Measurements from ENCODE around the gene P4HB. TPM values are rescaled to one million over a fixed set of nuclear protein-coding genes. Genes with fewer than 3 reads are reported as not detected.

Gene P4HB
- total and polyA plus RNA-seq, 4 donors: 143 to 443 (median 283) TPM

DNA sequence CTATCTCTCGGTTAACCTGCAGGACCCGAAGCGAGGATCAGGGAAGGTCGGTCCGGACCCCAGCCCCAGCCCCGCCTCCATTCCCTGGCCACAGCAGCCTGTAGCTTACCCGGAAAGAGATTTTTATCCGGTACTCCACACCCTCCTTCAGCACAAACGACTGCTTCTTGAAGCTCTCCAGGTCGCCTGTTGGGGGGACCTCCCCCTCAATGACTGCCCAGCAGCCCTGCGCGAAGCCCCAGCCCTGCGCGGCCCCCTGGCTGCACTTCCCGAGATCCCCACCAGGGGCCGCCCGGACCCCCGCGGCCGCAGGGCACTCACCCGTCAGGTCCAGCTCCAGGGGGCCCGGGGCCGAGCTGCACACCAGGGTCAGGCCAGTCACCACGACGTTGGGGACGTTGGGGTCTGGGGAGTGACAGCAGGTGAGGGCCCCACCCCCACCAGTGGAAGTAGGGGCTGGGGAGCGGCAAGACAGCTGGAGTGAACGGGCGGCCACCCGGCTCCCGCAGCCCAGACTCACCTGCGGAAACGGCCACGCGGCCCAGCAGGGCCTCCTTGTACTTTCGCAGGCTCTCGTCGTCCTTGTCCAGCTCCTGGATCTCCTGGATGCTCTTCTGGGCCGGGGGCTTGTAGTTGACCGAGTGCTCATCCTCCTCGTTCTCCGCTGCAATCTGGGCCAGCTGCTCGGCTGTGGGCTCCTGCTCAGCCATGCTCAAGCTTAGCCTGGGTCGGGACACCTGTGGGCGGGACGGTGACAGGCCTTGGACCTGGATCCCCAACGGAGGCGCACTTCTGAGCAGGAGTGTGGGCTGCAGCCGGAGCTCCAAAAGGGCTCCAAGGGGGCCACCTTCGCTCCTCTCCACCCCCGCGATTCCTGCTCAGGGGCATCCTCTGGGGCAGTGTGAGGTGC, 9.1 kb upstream of the P4HB start:
- peak overlapping the region; percentile 82 for H3K27ac ChIP-seq (ENCODE audit: low read depth, low read length)
- H3K9me3 ChIP-seq (ENCODE audit: control insufficient read depth, insufficient read depth, low read length): no peaks in the 10 kb centered on the region
- peak in 2 of 6 donors; percentile 22 to 57 for DNase-seq (ENCODE audit: low read depth in 4 of 6, low spot score in 6 of 6)
- H3K36me3 ChIP-seq (ENCODE audit: control insufficient read depth, insufficient read depth, low read length): peaks cover 61% of the 10 kb centered on the region
- H3K4me1 ChIP-seq (ENCODE audit: control insufficient read depth, insufficient read depth, low read length): peaks cover 40% of the 10 kb centered on the region
- H3K4me3 ChIP-seq (ENCODE audit: low read depth, low read length): peak overlapping the region; percentile 73
- WGBS (ENCODE audit: insufficient coverage): 37% methylated on average over 51 of the region's 52 CpGs
- no peaks in the 10 kb centered on the region for H3K27me3 ChIP-seq (ENCODE audit: control insufficient read depth, insufficient read depth, low read length)

GRCh38 chr17:81868674-81869220, 8.4 kb upstream of the P4HB start:
- Histone ChIP-seq H3K27ac (ENCODE audit: low read depth, low read length) (no peak overlapping the region), H3K27me3 (ENCODE audit: control insufficient read depth, insufficient read depth, low read length) (no peaks in the 10 kb centered on the region), H3K4me3 (ENCODE audit: low read depth, low read length) (peak overlapping the region; percentile 17), H3K4me1 (ENCODE audit: control insufficient read depth, insufficient read depth, low read length) (peaks cover 40% of the 10 kb centered on the region), H3K9me3 (ENCODE audit: control insufficient read depth, insufficient read depth, low read length) (no peaks in the 10 kb centered on the region), H3K36me3 (ENCODE audit: control insufficient read depth, insufficient read depth, low read length) (peaks cover 67% of the 10 kb centered on the region)
- DNase-seq (ENCODE audit: low read depth in 4 of 6, low spot score in 6 of 6): peak in 1 of 6 donors; percentile 18
- WGBS (ENCODE audit: insufficient coverage): 75% methylated on average over 24 of the region's 30 CpGs

- H3K4me1 ChIP-seq (ENCODE audit: control insufficient read depth, insufficient read depth, low read length): peaks cover 40% of the 10 kb centered on the region
- 82% methylated on average over 15 of the region's 28 CpGs for WGBS (ENCODE audit: insufficient coverage)
- H3K4me3 ChIP-seq (ENCODE audit: low read depth, low read length): no peak overlapping the region
- H3K27me3 ChIP-seq (ENCODE audit: control insufficient read depth, insufficient read depth, low read length): no peaks in the 10 kb centered on the region
- no peaks in the 10 kb centered on the region for H3K9me3 ChIP-seq (ENCODE audit: control insufficient read depth, insufficient read depth, low read length)
- H3K27ac ChIP-seq (ENCODE audit: low read depth, low read length): no peak overlapping the region
- peaks cover 65% of the 10 kb centered on the region for H3K36me3 ChIP-seq (ENCODE audit: control insufficient read depth, insufficient read depth, low read length)
- no peak for DNase-seq (ENCODE audit: low read depth in 4 of 6, low spot score in 6 of 6)
Observed at GRCh38 chr17:81867991-81868673, 7.8 kb upstream of the P4HB start.

DNA sequence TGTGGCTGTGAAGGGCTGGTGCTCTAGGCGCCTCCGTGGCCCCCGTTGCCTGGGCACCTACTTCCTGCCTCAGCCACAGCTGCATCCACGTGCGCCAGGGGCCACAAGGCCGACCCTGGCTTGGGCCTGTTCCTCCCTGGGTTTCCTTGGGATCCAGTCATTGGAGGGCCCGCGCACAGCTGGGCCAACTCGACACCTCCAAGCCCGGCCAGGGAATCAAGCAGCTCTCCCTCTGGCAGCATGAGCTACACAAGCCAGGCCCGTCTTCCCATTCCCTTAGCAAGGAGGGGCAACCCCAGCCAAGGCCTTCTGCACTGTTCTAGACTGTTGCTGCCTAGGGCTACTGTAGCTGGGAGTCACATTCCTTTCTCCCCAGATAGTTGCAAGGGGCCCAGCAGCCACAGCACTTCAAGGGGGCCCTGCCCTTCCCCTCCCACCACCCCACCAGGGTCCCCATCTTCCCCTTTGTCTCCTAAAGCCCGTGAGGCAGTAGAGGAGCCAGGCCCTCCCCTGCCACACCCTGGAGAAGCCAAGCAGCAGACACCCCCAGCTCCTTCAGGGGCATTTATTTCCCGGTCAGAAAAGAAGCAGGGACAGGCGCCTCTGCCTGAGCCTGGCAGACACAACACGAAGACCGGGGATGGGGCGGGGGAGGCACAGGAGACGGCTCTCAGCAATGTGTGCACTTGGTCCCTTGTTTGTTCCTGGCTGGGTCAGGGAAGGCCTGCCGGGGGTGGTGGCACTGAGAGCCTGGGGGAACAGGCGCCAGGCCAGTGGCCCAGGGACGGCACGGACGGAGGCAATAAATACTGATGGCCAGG, 7.0 kb upstream of the P4HB start:
- Histone ChIP-seq H3K4me1 (ENCODE audit: control insufficient read depth, insufficient read depth, low read length) (peaks cover 39% of the 10 kb centered on the region), H3K9me3 (ENCODE audit: control insufficient read depth, insufficient read depth, low read length) (no peaks in the 10 kb centered on the region), H3K36me3 (ENCODE audit: control insufficient read depth, insufficient read depth, low read length) (peaks cover 65% of the 10 kb centered on the region), H3K4me3 (ENCODE audit: low read depth, low read length) (no peak overlapping the region), H3K27ac (ENCODE audit: low read depth, low read length) (no peak overlapping the region), H3K27me3 (ENCODE audit: control insufficient read depth, insufficient read depth, low read length) (no peaks in the 10 kb centered on the region)
- peak in 1 of 6 donors; percentile 15 for DNase-seq (ENCODE audit: low read depth in 4 of 6, low spot score in 6 of 6)
- 61% methylated on average over 23 of the region's 23 CpGs for WGBS (ENCODE audit: insufficient coverage)

- no peak overlapping the region for H3K27ac ChIP-seq (ENCODE audit: low read depth, low read length)
- H3K9me3 ChIP-seq (ENCODE audit: control insufficient read depth, insufficient read depth, low read length): no peaks in the 10 kb centered on the region
- no peaks in the 10 kb centered on the region for H3K27me3 ChIP-seq (ENCODE audit: control insufficient read depth, insufficient read depth, low read length)
- peaks cover 39% of the 10 kb centered on the region for H3K4me1 ChIP-seq (ENCODE audit: control insufficient read depth, insufficient read depth, low read length)
- no peak for DNase-seq (ENCODE audit: low read depth in 4 of 6, low spot score in 6 of 6)
- H3K4me3 ChIP-seq (ENCODE audit: low read depth, low read length): no peak overlapping the region
- peaks cover 65% of the 10 kb centered on the region for H3K36me3 ChIP-seq (ENCODE audit: control insufficient read depth, insufficient read depth, low read length)
- 87% methylated on average over 10 of the region's 18 CpGs for WGBS (ENCODE audit: insufficient coverage)
Observed at GRCh38 chr17:81866440-81867169, 6.3 kb upstream of the P4HB start.

DNA sequence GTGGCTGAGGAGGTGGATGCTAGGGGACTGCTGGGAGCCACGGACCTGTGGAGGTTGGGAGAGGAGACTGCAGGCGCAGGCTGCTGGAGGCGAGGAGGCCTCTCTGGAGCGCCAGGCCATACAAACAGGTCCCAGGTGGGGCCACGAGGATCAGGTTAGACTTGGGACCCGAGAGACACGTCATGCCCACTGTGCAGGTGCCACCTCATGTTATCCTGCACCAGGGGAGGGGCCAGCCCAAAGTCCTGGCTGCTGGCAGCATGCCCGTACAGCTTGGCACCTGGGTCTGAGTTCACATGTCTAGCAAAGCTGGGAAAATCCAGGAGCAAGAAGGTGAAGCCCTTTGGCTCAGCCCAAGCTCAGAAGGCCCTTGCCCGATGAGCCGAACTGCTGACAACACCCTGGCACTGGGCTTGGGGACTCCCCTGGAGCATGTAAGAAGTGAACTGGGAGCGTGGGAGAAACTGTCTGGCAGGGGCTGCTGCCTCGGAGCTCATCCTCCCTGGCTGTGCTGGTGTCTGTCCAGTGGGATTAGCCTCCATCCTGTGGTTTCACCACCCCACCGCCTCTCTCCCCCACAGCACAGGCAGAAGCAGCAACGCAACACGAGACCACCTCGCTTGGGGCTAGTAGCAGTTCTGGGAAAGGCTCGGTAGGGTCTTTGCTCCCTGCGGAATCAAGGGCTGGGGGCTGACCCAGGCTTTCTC, 5.6 kb upstream of the P4HB start:
- no peak for DNase-seq (ENCODE audit: low read depth in 4 of 6, low spot score in 6 of 6)
- Histone ChIP-seq H3K4me1 (ENCODE audit: control insufficient read depth, insufficient read depth, low read length) (peaks cover 43% of the 10 kb centered on the region), H3K4me3 (ENCODE audit: low read depth, low read length) (no peak overlapping the region), H3K27ac (ENCODE audit: low read depth, low read length) (no peak overlapping the region), H3K27me3 (ENCODE audit: control insufficient read depth, insufficient read depth, low read length) (no peaks in the 10 kb centered on the region), H3K36me3 (ENCODE audit: control insufficient read depth, insufficient read depth, low read length) (peaks cover 65% of the 10 kb centered on the region), H3K9me3 (ENCODE audit: control insufficient read depth, insufficient read depth, low read length) (no peaks in the 10 kb centered on the region)
- WGBS (ENCODE audit: insufficient coverage): 90% methylated on average over 18 of the region's 18 CpGs

DNA sequence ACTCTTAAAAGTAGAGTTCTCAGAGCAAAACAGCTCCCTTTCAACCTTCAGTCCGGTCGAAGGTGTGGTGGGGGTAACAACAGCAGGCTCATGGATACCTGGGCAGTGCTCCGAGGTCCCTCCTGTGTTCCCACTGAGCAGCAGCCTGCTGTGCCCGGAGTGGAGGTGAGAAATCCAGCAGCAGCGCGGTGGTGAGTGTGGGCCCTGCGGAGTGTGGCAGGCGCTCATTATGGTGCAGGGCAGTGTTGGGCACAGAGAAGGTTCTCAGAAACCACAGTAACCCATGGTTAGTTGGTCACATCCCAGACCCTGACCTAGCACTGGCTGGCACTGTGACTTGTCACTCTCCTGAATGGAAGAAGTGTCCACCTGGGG, 5.0 kb upstream of the P4HB start:
- no peak for DNase-seq (ENCODE audit: low read depth in 4 of 6, low spot score in 6 of 6)
- H3K4me1 ChIP-seq (ENCODE audit: control insufficient read depth, insufficient read depth, low read length): peaks cover 42% of the 10 kb centered on the region
- peaks cover 65% of the 10 kb centered on the region for H3K36me3 ChIP-seq (ENCODE audit: control insufficient read depth, insufficient read depth, low read length)
- H3K9me3 ChIP-seq (ENCODE audit: control insufficient read depth, insufficient read depth, low read length): no peaks in the 10 kb centered on the region
- H3K27ac ChIP-seq (ENCODE audit: low read depth, low read length): no peak overlapping the region
- no peaks in the 10 kb centered on the region for H3K27me3 ChIP-seq (ENCODE audit: control insufficient read depth, insufficient read depth, low read length)
- 96% methylated on average over 8 of the region's 8 CpGs for WGBS (ENCODE audit: insufficient coverage)
- no peak overlapping the region for H3K4me3 ChIP-seq (ENCODE audit: low read depth, low read length)

DNA sequence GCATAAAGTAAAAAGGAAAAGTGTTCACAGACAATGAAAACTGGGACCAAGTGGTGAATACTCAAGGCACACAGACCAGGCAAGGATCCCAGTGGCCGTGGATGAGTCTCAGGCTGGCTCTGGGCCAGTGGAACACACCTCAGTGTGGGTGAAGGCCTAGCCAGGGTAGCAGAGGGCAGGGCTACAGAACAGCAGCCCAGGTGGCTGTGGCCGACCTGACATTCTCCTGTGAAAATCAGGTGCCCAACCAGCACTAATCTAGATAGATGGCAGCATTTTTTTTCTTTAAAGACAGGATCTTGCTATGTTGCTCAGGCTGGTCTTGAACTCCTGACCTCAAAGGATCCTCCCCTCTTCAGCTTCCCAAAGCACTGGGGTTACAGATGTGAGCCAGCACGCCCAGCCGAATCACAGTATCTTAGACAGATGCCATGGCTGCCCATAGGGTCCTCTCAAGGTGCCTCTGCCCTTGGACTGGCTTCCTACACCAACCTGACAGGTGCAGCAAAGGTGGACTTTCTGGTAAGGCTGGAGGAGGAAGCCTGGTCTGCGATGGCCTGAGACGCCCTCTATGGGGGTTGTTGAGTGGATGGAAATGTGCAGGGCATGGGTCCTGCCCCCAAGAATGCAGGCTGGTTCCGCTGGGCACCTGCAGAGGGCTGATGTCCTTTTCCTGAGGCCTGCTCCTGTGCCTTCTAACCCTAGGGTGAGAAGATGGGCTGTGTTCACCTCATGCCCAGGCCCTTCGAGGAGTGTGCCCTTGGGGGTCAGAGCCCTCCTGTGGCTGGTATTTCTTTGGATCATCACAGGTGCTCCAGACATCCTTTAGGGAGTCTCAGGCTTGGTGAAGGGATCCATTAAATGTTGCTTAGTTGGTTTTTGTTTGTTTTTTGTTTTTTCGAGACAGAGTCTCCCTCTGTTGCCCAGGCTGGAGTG, 3.8 kb upstream of the P4HB start:
- H3K36me3 ChIP-seq (ENCODE audit: control insufficient read depth, insufficient read depth, low read length): peaks cover 56% of the 10 kb centered on the region
- 92% methylated on average over 6 of the region's 9 CpGs for WGBS (ENCODE audit: insufficient coverage)
- H3K4me3 ChIP-seq (ENCODE audit: low read depth, low read length): no peak overlapping the region
- no peak overlapping the region for H3K27ac ChIP-seq (ENCODE audit: low read depth, low read length)
- H3K4me1 ChIP-seq (ENCODE audit: control insufficient read depth, insufficient read depth, low read length): peaks cover 38% of the 10 kb centered on the region
- no peaks in the 10 kb centered on the region for H3K9me3 ChIP-seq (ENCODE audit: control insufficient read depth, insufficient read depth, low read length)
- no peaks in the 10 kb centered on the region for H3K27me3 ChIP-seq (ENCODE audit: control insufficient read depth, insufficient read depth, low read length)
- no peak for DNase-seq (ENCODE audit: low read depth in 4 of 6, low spot score in 6 of 6)
